Spleen (tissue), 11 donors: ENCODE results near the gene PANK4. TPM values are rescaled to one million over a fixed set of nuclear protein-coding genes. Genes with fewer than 3 reads are reported as not detected.

Source experiments
- DNase-seq: peaks from one replicate; pipeline ENCODE4 v3.0.0-alpha.2; 2020
- H3K27ac ChIP-seq, 8 donors: fragments of 200-600 bp; sonication (generic) in 7 of 8; 1 replicate in 4 of 8; 2 replicates in 4 of 8; pipeline versions ENCODE4 v1.5.0 to v1.8.0; 2016 to 2021; ENCODE audit warnings: inconsistent platforms in 4 of 8, mild to moderate bottlenecking in 4 of 8, moderate library complexity in 1 of 8
- H3K27me3 ChIP-seq, 7 donors: fragments of 200-600 bp; sonication (generic) in 6 of 7; replicated peaks in 1 of 7; 1 replicate in 4 of 7; 2 replicates in 3 of 7; pipeline versions ENCODE4 v1.5.0 to v1.8.0; 2016 to 2021; ENCODE audit warnings: inconsistent platforms in 3 of 7, mild to moderate bottlenecking in 1 of 7
- H3K36me3 ChIP-seq, 6 donors: fragments of 200-600 bp; sonication (generic) in 5 of 6; 1 replicate in 4 of 6; 2 replicates in 2 of 6; pipeline versions ENCODE4 v1.5.0 to v1.8.0; 2016 to 2021; ENCODE audit warnings: inconsistent platforms in 2 of 6
- H3K4me1 ChIP-seq, 6 donors: fragments of 200-600 bp; sonication (generic) in 5 of 6; 1 replicate in 3 of 6; 2 replicates in 3 of 6; pipeline versions ENCODE4 v1.5.0 to v1.8.0; 2016 to 2021; ENCODE audit warnings: inconsistent platforms in 3 of 6
- H3K4me3 ChIP-seq, 8 donors: fragments of 200-600 bp; sonication (generic) in 7 of 8; 1 replicate in 4 of 8; 2 replicates in 4 of 8; pipeline versions ENCODE4 v1.5.0 to v1.8.0; 2016 to 2021; ENCODE audit warnings: inconsistent platforms in 4 of 8, mild to moderate bottlenecking in 4 of 8, moderate library complexity in 2 of 8
- H3K9me3 ChIP-seq, 8 donors: fragments of 200-600 bp; sonication (generic) in 7 of 8; 1 replicate in 4 of 8; 2 replicates in 4 of 8; pipeline versions ENCODE4 v1.5.0 to v1.8.0; 2016 to 2021; ENCODE audit warnings: inconsistent platforms in 4 of 8
- CTCF ChIP-seq, 11 experiments: fragments of 200-600 bp in 7 of 11; fragments of 450-650 bp in 4 of 11; sonication (generic) in 4 of 11; IDR thresholded peaks in 8 of 11; conservative IDR thresholded peaks in 3 of 11; 1 replicate in 7 of 11; 2 replicates in 4 of 11; pipeline versions ENCODE4 v1.4.0 to v1.8.0; 2016 to 2021; ENCODE audit warnings: antibody characterized with exemption in 11 of 11, inconsistent platforms in 4 of 11, mild to moderate bottlenecking in 1 of 11
- POLR2A ChIP-seq, 3 donors: fragments of 450-650 bp; IDR thresholded peaks; one replicate each; pipeline ENCODE4 v1.5.1; 2017; ENCODE audit warnings: antibody characterized with exemption in 3 of 3, mild to moderate bottlenecking in 1 of 3
- POLR2AphosphoS5 ChIP-seq, 3 donors: sonication (generic); formaldehyde crosslinking; IDR thresholded peaks; one replicate each; pipeline ENCODE4 v1.5.1; 2017; ENCODE audit warnings: antibody characterized with exemption in 3 of 3
- WGBS, 5 donors: extraction: QIAGEN DNeasy Blood & Tissue Kit in 3 of 5; methylation state at CpG; one replicate each; pipeline versions ENCODE4 v1.1.5 to v1.1.7; 2013 to 2018; 5-methylcytosine and 5-hydroxymethylcytosine counted together
- intact Hi-C: fragments of 100-400 bp; cut with DNase I; formaldehyde crosslinking; loops from one replicate; pipeline ENCODE4 v1.15.0; 2023; ENCODE audit warnings: low total_unique reads
- polyA plus RNA-seq, 3 donors: library from polyadenylated mRNA; stranded (reverse); fragments of 200-250 nt; gene quantifications; one replicate each; pipeline ENCODE4 v1.2.1, GENCODE V29; 2013
- total RNA-seq, 7 donors: library from RNA; depleted of rRNA in 3 of 7; stranded (reverse); fragments of >200 nt in 3 of 7; fragmentation: NEBNext Ultra II Directional in 4 of 7; extraction: Animal tissue kit (Norgen Biotek cat#: 25700) in 4 of 7; gene quantifications; one replicate each; pipeline versions ENCODE4 v1.1.0 to v1.2.1, GENCODE V29; 2016 to 2021
- donor health status: healthy with polysubstance abuse.
- donor health status: DM: no; HTN: no; CAD: no; lungs with moderate emphysema.
- donor health status: DM: no; HTN: no; CAD: no.
- donor health status: Bipolar disorder and iron deficiency.
- donor health status: healthy.
- donor health status: DM: no; HTN: no; CAD: no.
- donor health status: DM: yes; HTN: yes; CAD: no.

Gene PANK4
- total and polyA plus RNA-seq, 10 donors = 13.8 to 49.5 (median 42.9) TPM

GRCh38 chr1:2514863-2515762 is 11.3 kb downstream of the PANK4 start:
- 86 to 91% (median 89%) methylated on average over 33 to 45 of the region's 45 CpGs for WGBS, 5 donors
- Histone ChIP-seq H3K27ac (peak overlapping the region in 1 of 8 donors; percentile 30), H3K27me3 (no peaks in the 10 kb centered on the region), H3K36me3 (peaks cover 6 to 100% (median 98%) of the 10 kb centered on the region in 6 donors), H3K4me1 (peaks cover 0 to 15% (median 8%) of the 10 kb centered on the region in 6 donors), H3K9me3 (no peaks in the 10 kb centered on the region), H3K4me3 (no peak overlapping the region)
- intact Hi-C loops = no loop called here
- no peak for TF ChIP-seq CTCF (IDR thresholded peaks at IDR 0.05 in 8 of 11, conservative IDR thresholded peaks at IDR 0.05 in 3 of 11)
- peak in 2 of 3 donors; percentile 15 to 50 for TF ChIP-seq POLR2AphosphoS5 (IDR thresholded peaks at IDR 0.05)
- DNase-seq = no peak

GRCh38 chr1:2513939-2514652 is 12.3 kb downstream of the PANK4 start:
- H3K4me3 ChIP-seq = no peak overlapping the region
- intact Hi-C loops = no loop called here
- H3K27me3 ChIP-seq = no peaks in the 10 kb centered on the region
- peaks cover 0 to 15% (median 8%) of the 10 kb centered on the region in 6 donors for H3K4me1 ChIP-seq
- DNase-seq = no peak
- no peaks in the 10 kb centered on the region for H3K9me3 ChIP-seq
- no peak overlapping the region for H3K27ac ChIP-seq
- H3K36me3 ChIP-seq = peaks cover 6 to 100% (median 98%) of the 10 kb centered on the region in 6 donors
- TF ChIP-seq CTCF (IDR thresholded peaks at IDR 0.05 in 8 of 11, conservative IDR thresholded peaks at IDR 0.05 in 3 of 11) (no peak), POLR2AphosphoS5 (IDR thresholded peaks at IDR 0.05) (peak in 2 of 3 donors; percentile 10 to 38)
- 86 to 95% (median 90%) methylated on average over 15 to 43 of the region's 43 CpGs for WGBS, 5 donors

- intact Hi-C loops = no loop called here
- Histone ChIP-seq H3K27ac (no peak overlapping the region), H3K4me1 (peaks cover 0 to 15% (median 8%) of the 10 kb centered on the region in 6 donors), H3K4me3 (no peak overlapping the region), H3K27me3 (no peaks in the 10 kb centered on the region), H3K9me3 (no peaks in the 10 kb centered on the region), H3K36me3 (peaks cover 6 to 100% (median 98%) of the 10 kb centered on the region in 6 donors)
- TF ChIP-seq CTCF (IDR thresholded peaks at IDR 0.05 in 8 of 11, conservative IDR thresholded peaks at IDR 0.05 in 3 of 11) = no peak
- TF ChIP-seq POLR2AphosphoS5 (IDR thresholded peaks at IDR 0.05) = peak in 1 of 3 donors; percentile 36
- TF ChIP-seq POLR2A (IDR thresholded peaks at IDR 0.05) = no peak
- WGBS, 5 donors = 86 to 94% (median 94%) methylated on average over 11 to 31 of the region's 31 CpGs
- DNase-seq = no peak
These were observed 13.5 kb downstream of the PANK4 start for GRCh38 chr1:2512862-2513421.
